K562 (cell line): ENCODE measurements around the gene MIEN1. TPM values are rescaled to one million over a fixed set of nuclear protein-coding genes. Genes with fewer than 3 reads are reported as not detected.

Source experiments
- ATAC-seq: fragments of 200-7000 bp; cut with Tn5 transposase; 3 replicates; pipeline ENCODE4 v1.9.1; 2020; ENCODE audit warnings: moderate library complexity
- BruUV-seq: library from RNA; stranded (reverse); fragments of 400-500 nt; replicated peaks from 2 replicates; lab custom pipeline; 2021; lab: Mats Ljungman, UMichigan
- CTCF ChIA-PET: fragments of 300-600 bp; formaldehyde crosslinking; extraction: SDS; loops from one replicate; lab custom pipeline; 2021; ENCODE audit warnings: low intra/inter-chr PET ratio; lab: Yijun Ruan, JAX
- POLR2A ChIA-PET: fragments of 300-600, 350-650 bp; sonication (Branson Sonifier 250); formaldehyde crosslinking; extraction: SDS; loops from one replicate; lab custom pipeline; 2021; ENCODE audit warnings: antibody characterized with exemption, inconsistent platforms; lab: Yijun Ruan, JAX
- DNase-seq, 4 experiments: peaks; one replicate each; pipeline versions ENCODE4 v3.0.0 to v3.0.0-alpha.2; 2011 to 2018; ENCODE audit warnings: low spot score in 3 of 4, mixed read lengths in 3 of 4; ENCODE audit errors: extremely low read depth in 1 of 4
- FAIRE-seq: peaks from 2 replicates; lab custom pipeline; 2011; peaks lifted over from hg19 to GRCh38; lab: Jason Lieb, UNC
- H2AFZ ChIP-seq: 2 replicates; pipeline ENCODE4 v1.6.0; 2011; ENCODE audit warnings: low read depth, low read length, control low read depth, inconsistent platforms
- H3K27ac ChIP-seq: fragments of 200-600 bp; 3 replicates; pipeline ENCODE4 v1.8.0; 2011; ENCODE audit warnings: low read depth, mild to moderate bottlenecking, control low read depth, inconsistent platforms, low read length, moderate library complexity, mixed read lengths; ENCODE audit errors: extremely low read depth
- H3K27me3 ChIP-seq, 2 experiments: fragments of 300-600 bp in 1 of 2; 2 replicates in 1 of 2; 3 replicates in 1 of 2; pipeline versions ENCODE4 v1.6.0 to v1.8.0; 2011; ENCODE audit warnings: inconsistent platforms in 2 of 2, low read length in 2 of 2, mild to moderate bottlenecking in 1 of 2, mixed read lengths in 1 of 2, moderate library complexity in 1 of 2; ENCODE audit not compliant: control insufficient read depth in 2 of 2, insufficient read depth in 2 of 2
- H3K36me3 ChIP-seq: fragments of 300-600 bp; 3 replicates; pipeline ENCODE4 v1.8.0; 2011; ENCODE audit warnings: mild to moderate bottlenecking, low read length, inconsistent platforms; ENCODE audit not compliant: control insufficient read depth, insufficient read depth
- H3K4me1 ChIP-seq, 2 experiments: fragments of 200-600 bp in 1 of 2; replicated peaks in 1 of 2; 2 replicates in 1 of 2; 3 replicates in 1 of 2; pipeline versions ENCODE4 v1.5.1 to v1.8.0; 2011; ENCODE audit warnings: inconsistent platforms in 2 of 2, low read length in 2 of 2, mild to moderate bottlenecking in 1 of 2, mixed read lengths in 1 of 2, moderate library complexity in 1 of 2; ENCODE audit not compliant: control insufficient read depth in 2 of 2, insufficient read depth in 2 of 2
- H3K4me2 ChIP-seq: 2 replicates; pipeline ENCODE4 v1.6.1; 2011; ENCODE audit warnings: low read length, control low read depth, inconsistent platforms, mixed read lengths; ENCODE audit not compliant: insufficient read depth
- H3K4me3 ChIP-seq: fragments of 200-600 bp; sonication (generic), shearing (Covaris generic); 2 replicates; pipeline ENCODE4 v1.5.1; 2016; ENCODE audit warnings: control low read depth, inconsistent platforms
- H3K79me2 ChIP-seq: fragments of 200-600 bp; 3 replicates; pipeline ENCODE4 v1.8.0; 2011; ENCODE audit warnings: low read length, inconsistent platforms; ENCODE audit not compliant: control insufficient read depth, insufficient read depth
- H3K9ac ChIP-seq, 2 experiments: 2 replicates each; pipeline versions ENCODE4 v1.6.0 to v1.6.1; 2011; ENCODE audit warnings: low read depth in 2 of 2, low read length in 2 of 2, control low read depth in 1 of 2, inconsistent platforms in 1 of 2, mild to moderate bottlenecking in 1 of 2, mixed read lengths in 1 of 2; ENCODE audit not compliant: insufficient read depth in 1 of 2
- H3K9me1 ChIP-seq: one replicate; pipeline ENCODE4 v1.6.0; 2011; ENCODE audit warnings: inconsistent platforms, mild to moderate bottlenecking, low read length, moderate library complexity; ENCODE audit not compliant: control insufficient read depth, insufficient read depth
- H3K9me3 ChIP-seq: replicated peaks from 2 replicates; pipeline ENCODE4 v1.5.1; 2011; ENCODE audit warnings: low read depth, low read length, inconsistent platforms; ENCODE audit not compliant: control insufficient read depth, insufficient read depth
- H4K20me1 ChIP-seq: replicated peaks from 2 replicates; pipeline ENCODE4 v1.6.1; 2011; ENCODE audit warnings: low read length, inconsistent platforms, mixed read lengths; ENCODE audit not compliant: control insufficient read depth, insufficient read depth
- ATF1 ChIP-seq, 2 experiments: fragments of 450-650 bp in 1 of 2; IDR thresholded peaks; 2 replicates each; pipeline ENCODE4 v1.6.1; 2016; ENCODE audit warnings: missing compliant biosample characterization in 1 of 2, missing genetic modification characterization in 1 of 2
- DEAF1 ChIP-seq: fragments of 450-650 bp; formaldehyde crosslinking; IDR thresholded peaks from 2 replicates; pipeline ENCODE4 v1.4.0; 2020; ENCODE audit warnings: mild to moderate bottlenecking, moderate library complexity
- DPF2 ChIP-seq: fragments of 450-650 bp; IDR thresholded peaks from 2 replicates; pipeline ENCODE4 v1.6.1; 2016
- ESRRA ChIP-seq: fragments of 450-650 bp; IDR thresholded peaks from 2 replicates; pipeline ENCODE4 v1.6.1; 2014; ENCODE audit warnings: low read depth, mild to moderate bottlenecking, moderate library complexity, borderline replicate concordance
- JUND ChIP-seq, 2 experiments: IDR thresholded peaks; 2 replicates in 1 of 2; 3 replicates in 1 of 2; pipeline ENCODE4 v1.6.1; 2011; ENCODE audit warnings: borderline replicate concordance in 2 of 2, low read depth in 2 of 2, low read length in 2 of 2, improper control_type of control experiment in 1 of 2, missing biosample characterization in 1 of 2, missing genetic modification characterization in 1 of 2, missing genetic modification reagents in 1 of 2
- KAT7 ChIP-seq: sonication (generic); formaldehyde crosslinking; IDR thresholded peaks from 2 replicates; pipeline ENCODE4 v1.8.0; 2022; ENCODE audit warnings: missing genetic modification reagents, mild to moderate bottlenecking, borderline replicate concordance
- KDM1A ChIP-seq, 2 experiments: fragments of 450-650 bp; IDR thresholded peaks; 2 replicates each; pipeline ENCODE4 v1.6.1; 2016; ENCODE audit warnings: mild to moderate bottlenecking in 2 of 2
- NFXL1 ChIP-seq: fragments of 450-650 bp; formaldehyde crosslinking; IDR thresholded peaks from 2 replicates; pipeline ENCODE4 v1.4.0; 2021; ENCODE audit warnings: mild to moderate bottlenecking
- NFYB ChIP-seq: IDR thresholded peaks from 2 replicates; pipeline ENCODE4 v1.6.1; 2011; ENCODE audit warnings: mild to moderate bottlenecking, moderate library complexity; ENCODE audit not compliant: insufficient read length; ENCODE audit errors: extremely low read depth
- POLR2AphosphoS2 ChIP-seq: IDR thresholded peaks from 2 replicates; pipeline ENCODE4 v1.6.1; 2012; ENCODE audit warnings: low read length, improper control_type of control experiment
- RBFOX2 ChIP-seq: fragments of 200-400 bp; formaldehyde crosslinking; IDR thresholded peaks from 2 replicates; pipeline ENCODE4 v1.6.1; 2017; ENCODE audit warnings: low read depth, mild to moderate bottlenecking, low read length, moderate library complexity
- ZBTB7A ChIP-seq: IDR thresholded peaks from 2 replicates; pipeline ENCODE4 v1.6.1; 2011; ENCODE audit warnings: low read depth, mild to moderate bottlenecking, low read length, moderate library complexity, borderline replicate concordance; ENCODE audit not compliant: control insufficient read depth
- ZBTB8A ChIP-seq: fragments of 450-650 bp; IDR thresholded peaks from 2 replicates; pipeline ENCODE4 v1.6.1; 2018; ENCODE audit warnings: mild to moderate bottlenecking, moderate library complexity; ENCODE audit not compliant: partially characterized antibody
- ZC3H8 ChIP-seq: fragments of 450-650 bp; IDR thresholded peaks from 2 replicates; pipeline ENCODE4 v1.6.1; 2017
- ZNF561 ChIP-seq: fragments of 450-650 bp; formaldehyde crosslinking; conservative IDR thresholded peaks from 2 replicates; pipeline ENCODE4 v1.4.0; 2020; ENCODE audit warnings: mild to moderate bottlenecking, moderate library complexity
- WGBS: fragments of 100-300 bp; shearing (Covaris generic); methylation state at CpG from one replicate; pipeline ENCODE4 v1.1.6; 2016; ENCODE audit warnings: low coverage, mixed read lengths; ENCODE audit not compliant: insufficient coverage; ENCODE audit errors: missing lambda C conversion rate; 5-methylcytosine and 5-hydroxymethylcytosine counted together
- in situ Hi-C: fragments of 300-500 bp; cut with MboI; formaldehyde crosslinking; loops from 4 replicates; pipeline ENCODE4 v1.15.0; 2018; ENCODE audit warnings: inconsistent platforms, mixed read lengths
- intact Hi-C: fragments of 100-400 bp; cut with micrococcal nuclease; formaldehyde crosslinking; loops from 2 replicates; pipeline ENCODE4 v1.14.2; 2022
- polyA plus RNA-seq, 8 experiments: library from polyadenylated mRNA; depleted of rRNA in 4 of 8; stranded (reverse) in 5 of 8; unstranded in 3 of 8; fragments of >200 nt; fragmentation: Nextera tagmentation in 2 of 8; fragmentation: Illumina TruSeq in 1 of 8; extraction: Ambion mirVana in 2 of 8; extraction: Trizol in 1 of 8; gene quantifications; 2 replicates each; pipeline versions ENCODE4 v1.2.1 to v1.2.3, GENCODE V29; 2011 to 2014; ENCODE audit warnings: inconsistent platforms in 1 of 8, missing spikeins in 1 of 8
- total RNA-seq, 7 experiments: library from RNA; depleted of rRNA in 6 of 7; stranded (reverse); fragments of >200 nt in 6 of 7; fragmentation: Illumina TruSeq in 2 of 7; extraction: Trizol in 2 of 7; gene quantifications; 2 replicates each; pipeline versions ENCODE4 v1.2.1 to v1.2.3, GENCODE V29; 2011 to 2021; ENCODE audit warnings: low replicate concordance in 1 of 7
- TF ChIP-seq, protein P1 (sequence below): fragments of 250-450 bp; sonication (Bioruptor Pico); IDR thresholded peaks from 2 replicates; pipeline ENCODE4 v1.8.0; 2021; ENCODE audit warnings: mild to moderate bottlenecking, moderate library complexity
- TF ChIP-seq, protein P2 (sequence below), 2 experiments: fragments of 450-650 bp in 1 of 2; sonication (generic) in 1 of 2; formaldehyde crosslinking in 1 of 2; IDR thresholded peaks in 1 of 2; conservative IDR thresholded peaks in 1 of 2; 2 replicates each; pipeline versions ENCODE4 v1.6.1 to v1.8.1; 2016 to 2023; ENCODE audit warnings: mild to moderate bottlenecking in 2 of 2, moderate library complexity in 2 of 2, inconsistent platforms in 1 of 2, missing genetic modification reagents in 1 of 2

MIEN1 gene
- total and polyA plus RNA-seq, 9 of the 15 experiments (the other 6 are each of a cell fraction or from before 2014, with no cell fraction given): 61.3 to 142 (median 78.9) TPM

DNA sequence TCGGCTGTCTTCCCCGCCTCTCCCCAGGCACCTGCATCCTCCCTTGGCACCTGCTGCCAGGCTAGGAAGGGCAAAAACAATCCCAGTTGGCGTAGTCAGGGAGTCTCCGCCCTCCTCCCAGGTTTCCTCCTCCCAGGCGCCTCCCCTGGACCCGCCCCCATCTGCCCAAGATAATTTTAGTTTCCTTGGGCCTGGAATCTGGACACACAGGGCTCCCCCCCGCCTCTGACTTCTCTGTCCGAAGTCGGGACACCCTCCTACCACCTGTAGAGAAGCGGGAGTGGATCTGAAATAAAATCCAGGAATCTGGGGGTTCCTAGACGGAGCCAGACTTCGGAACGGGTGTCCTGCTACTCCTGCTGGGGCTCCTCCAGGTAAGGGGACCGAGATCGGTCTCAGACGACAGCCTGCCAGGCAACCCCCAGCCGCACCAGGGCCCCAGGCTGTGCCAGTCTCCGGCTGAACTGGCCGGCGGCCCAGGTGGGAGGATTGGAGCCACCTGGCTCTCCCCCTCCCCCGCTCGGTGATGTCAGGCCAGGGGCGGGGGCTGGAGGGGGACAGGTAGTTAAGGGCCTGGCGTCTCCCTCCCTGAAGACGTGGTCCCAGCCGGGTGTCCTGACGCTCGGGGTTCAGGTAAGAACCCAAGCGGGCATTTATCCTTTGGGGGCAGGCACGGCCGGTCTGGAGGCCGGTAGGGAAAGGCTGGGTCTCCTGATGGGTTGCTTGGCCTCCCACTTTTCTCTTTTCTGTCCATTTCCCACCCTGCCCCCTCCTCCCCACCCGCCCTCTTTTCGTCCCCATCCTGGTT, 7.6 kb upstream of the MIEN1 start, which contains the start of gene GRB7:
Gene GRB7, plus strand, starts transcription at position 179 of the 808 bp plus-strand sequence. CDS start 4,364 bp downstream, outside the sequence.
- WGBS: 15% methylated on average over 15 of the region's 34 CpGs
- no peaks in the 10 kb centered on the region for H3K9me3 ChIP-seq
- H3K9ac ChIP-seq: peak within 1 kb of the TSS; percentile 35 to 80; a peak in 3 of 4 replicates
- H3K27ac ChIP-seq: no peak within 1 kb of the TSS
- H2AFZ ChIP-seq: peak within 1 kb of the TSS; percentile 74
- H3K36me3 ChIP-seq: no peaks in the 10 kb centered on the region
- BruUV-seq: no TSS peak
- no peaks in the 10 kb centered on the region for H3K27me3 ChIP-seq
- peak; percentile 77 for ATAC-seq
- ChIA-PET CTCF (no interaction called here), POLR2A (no interaction called here)
- in situ Hi-C loops (no loop called here), intact Hi-C loops (no loop called here)
- no peaks in the 10 kb centered on the region for H3K79me2 ChIP-seq
- H3K4me3 ChIP-seq: peak within 1 kb of the TSS; percentile 44
- H3K4me2 ChIP-seq: peak within 1 kb of the TSS; percentile 69
- no peaks in the 10 kb centered on the region for H4K20me1 ChIP-seq
- H3K9me1 ChIP-seq: no peaks in the 10 kb centered on the region
- peaks cover 20 to 47% of the 10 kb centered on the region in 2 experiments for H3K4me1 ChIP-seq
- FAIRE-seq: peak; percentile 49
- DNase-seq: peak; percentile 42 to 74 (median 66)
- TF ChIP-seq ZNF561 (CRISPR knock-in tag): no peak
- no peak for TF ChIP-seq NFYB
- TF ChIP-seq DPF2: 0 out of 2 replicates have a peak, but pooled peaks have one; percentile 16
- peak; percentile 26; the same call in 1 of the 2 replicates for TF ChIP-seq RBFOX2
- TF ChIP-seq KDM1A (IDR thresholded peaks at IDR 0.05): peak in 1 of 2 experiments; percentile 66; a peak in 1 of 4 replicates
- TF ChIP-seq ATF1 (CRISPR knock-in tag; IDR thresholded peaks at IDR 0.05): no peak
- peak; percentile 71; the same call in 1 of the 2 replicates for TF ChIP-seq ATF1 (tag; IDR thresholded peaks at IDR 0.05)
- TF ChIP-seq JUND (IDR thresholded peaks at IDR 0.05; ENCODE audit: borderline replicate concordance, low read depth, low read length): 0 out of 2 replicates have a peak, but pooled peaks have one; percentile 21
- TF ChIP-seq JUND (tag; IDR thresholded peaks at IDR 0.05; ENCODE audit: borderline replicate concordance, low read depth, low read length): no peak
- TF ChIP-seq ESRRA: no peak
- no peak for TF ChIP-seq ZBTB8A
- TF ChIP-seq ZBTB7A: peak; percentile 3; the same call in 1 of the 2 replicates
- no peak for TF ChIP-seq ZC3H8
- no peak for TF ChIP-seq NFXL1 (CRISPR knock-in tag)
- TF ChIP-seq, protein P1, sequence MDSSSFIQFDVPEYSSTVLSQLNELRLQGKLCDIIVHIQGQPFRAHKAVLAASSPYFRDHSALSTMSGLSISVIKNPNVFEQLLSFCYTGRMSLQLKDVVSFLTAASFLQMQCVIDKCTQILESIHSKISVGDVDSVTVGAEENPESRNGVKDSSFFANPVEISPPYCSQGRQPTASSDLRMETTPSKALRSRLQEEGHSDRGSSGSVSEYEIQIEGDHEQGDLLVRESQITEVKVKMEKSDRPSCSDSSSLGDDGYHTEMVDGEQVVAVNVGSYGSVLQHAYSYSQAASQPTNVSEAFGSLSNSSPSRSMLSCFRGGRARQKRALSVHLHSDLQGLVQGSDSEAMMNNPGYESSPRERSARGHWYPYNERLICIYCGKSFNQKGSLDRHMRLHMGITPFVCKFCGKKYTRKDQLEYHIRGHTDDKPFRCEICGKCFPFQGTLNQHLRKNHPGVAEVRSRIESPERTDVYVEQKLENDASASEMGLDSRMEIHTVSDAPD (CRISPR knock-in tag): no peak
- TF ChIP-seq, protein P2, sequence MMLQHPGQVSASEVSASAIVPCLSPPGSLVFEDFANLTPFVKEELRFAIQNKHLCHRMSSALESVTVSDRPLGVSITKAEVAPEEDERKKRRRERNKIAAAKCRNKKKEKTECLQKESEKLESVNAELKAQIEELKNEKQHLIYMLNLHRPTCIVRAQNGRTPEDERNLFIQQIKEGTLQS (IDR thresholded peaks at IDR 0.05): peak; percentile 62
- TF ChIP-seq, protein P2 (CRISPR knock-in tag; conservative IDR thresholded peaks at IDR 0.05): no peak
- TF ChIP-seq DEAF1 (CRISPR knock-in tag): no peak
- TF ChIP-seq POLR2AphosphoS2: no peak
- TF ChIP-seq KAT7 (CRISPR knock-in tag): peak; percentile 28; the same call in 1 of the 2 replicates
